Measurements from ENCODE around the gene RBM33.

DNA sequence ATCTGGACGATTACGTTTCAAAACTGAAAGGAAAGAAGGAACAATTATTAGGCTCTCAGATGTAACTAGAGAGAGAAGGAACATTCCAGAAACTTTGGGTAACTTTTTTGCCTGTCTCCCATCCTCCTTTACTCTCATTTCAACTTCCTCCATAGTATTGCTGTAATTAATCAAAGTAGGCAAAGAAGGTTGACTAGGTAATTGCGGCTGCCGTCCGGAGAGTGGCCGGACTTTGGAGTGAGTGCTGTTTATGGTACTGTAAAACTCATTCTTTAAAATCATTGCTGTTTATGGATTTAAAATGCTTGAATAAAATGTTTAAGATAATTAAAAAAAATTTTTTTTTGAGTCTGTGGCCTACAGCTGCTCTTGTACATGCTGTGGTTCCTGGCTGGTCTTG lies 56.4 kb downstream of the RBM33 start:
- no peak for TF ChIP-seq EP300 (IDR thresholded peaks at IDR 0.05)
- no peak for TF ChIP-seq SMC3 (IDR thresholded peaks at IDR 0.05)
- TF ChIP-seq, protein P1, sequence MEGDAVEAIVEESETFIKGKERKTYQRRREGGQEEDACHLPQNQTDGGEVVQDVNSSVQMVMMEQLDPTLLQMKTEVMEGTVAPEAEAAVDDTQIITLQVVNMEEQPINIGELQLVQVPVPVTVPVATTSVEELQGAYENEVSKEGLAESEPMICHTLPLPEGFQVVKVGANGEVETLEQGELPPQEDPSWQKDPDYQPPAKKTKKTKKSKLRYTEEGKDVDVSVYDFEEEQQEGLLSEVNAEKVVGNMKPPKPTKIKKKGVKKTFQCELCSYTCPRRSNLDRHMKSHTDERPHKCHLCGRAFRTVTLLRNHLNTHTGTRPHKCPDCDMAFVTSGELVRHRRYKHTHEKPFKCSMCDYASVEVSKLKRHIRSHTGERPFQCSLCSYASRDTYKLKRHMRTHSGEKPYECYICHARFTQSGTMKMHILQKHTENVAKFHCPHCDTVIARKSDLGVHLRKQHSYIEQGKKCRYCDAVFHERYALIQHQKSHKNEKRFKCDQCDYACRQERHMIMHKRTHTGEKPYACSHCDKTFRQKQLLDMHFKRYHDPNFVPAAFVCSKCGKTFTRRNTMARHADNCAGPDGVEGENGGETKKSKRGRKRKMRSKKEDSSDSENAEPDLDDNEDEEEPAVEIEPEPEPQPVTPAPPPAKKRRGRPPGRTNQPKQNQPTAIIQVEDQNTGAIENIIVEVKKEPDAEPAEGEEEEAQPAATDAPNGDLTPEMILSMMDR (IDR thresholded peaks at IDR 0.05): no peak
- TF ChIP-seq CBX2 (IDR thresholded peaks at IDR 0.05; ENCODE audit: borderline replicate concordance, low read depth): no peak
- TF ChIP-seq, protein P2, sequence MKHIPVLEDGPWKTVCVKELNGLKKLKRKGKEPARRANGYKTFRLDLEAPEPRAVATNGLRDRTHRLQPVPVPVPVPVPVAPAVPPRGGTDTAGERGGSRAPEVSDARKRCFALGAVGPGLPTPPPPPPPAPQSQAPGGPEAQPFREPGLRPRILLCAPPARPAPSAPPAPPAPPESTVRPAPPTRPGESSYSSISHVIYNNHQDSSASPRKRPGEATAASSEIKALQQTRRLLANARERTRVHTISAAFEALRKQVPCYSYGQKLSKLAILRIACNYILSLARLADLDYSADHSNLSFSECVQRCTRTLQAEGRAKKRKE (CRISPR knock-in tag; IDR thresholded peaks at IDR 0.05; ENCODE audit: low read depth): no peak
- no peak for TF ChIP-seq POLR2A (IDR thresholded peaks at IDR 0.05; ENCODE audit: low read length)
- TF ChIP-seq HOXB13 (CRISPR knock-in tag; IDR thresholded peaks at IDR 0.05; ENCODE audit: low read depth): no peak
- no peak for TF ChIP-seq CHD4 (IDR thresholded peaks at IDR 0.05; ENCODE audit: borderline replicate concordance)
- no peak for TF ChIP-seq TP53 (CRISPR knock-in tag; IDR thresholded peaks at IDR 0.05)
- no peak for TF ChIP-seq SREBF2 (IDR thresholded peaks at IDR 0.05)
- TF ChIP-seq TFCP2L1 (CRISPR knock-in tag; IDR thresholded peaks at IDR 0.05): no peak
- TF ChIP-seq BHLHE40 (IDR thresholded peaks at IDR 0.05; ENCODE audit: low read depth, low read length): no peak
- no peak for TF ChIP-seq CEBPB (IDR thresholded peaks at IDR 0.05)
- no peak for TF ChIP-seq MAFK (IDR thresholded peaks at IDR 0.05; ENCODE audit: partially characterized antibody)

Measured in A549 (cell line).